NCI-H128 (cell line): ENCODE measurements around the gene INSRR.

Experiments
- DNase-seq: peaks from one replicate; lab custom pipeline; 2025; ENCODE audit not compliant: unreplicated experiment; lab: John Stamatoyannopoulos, UW

The INSRR gene

DNA sequence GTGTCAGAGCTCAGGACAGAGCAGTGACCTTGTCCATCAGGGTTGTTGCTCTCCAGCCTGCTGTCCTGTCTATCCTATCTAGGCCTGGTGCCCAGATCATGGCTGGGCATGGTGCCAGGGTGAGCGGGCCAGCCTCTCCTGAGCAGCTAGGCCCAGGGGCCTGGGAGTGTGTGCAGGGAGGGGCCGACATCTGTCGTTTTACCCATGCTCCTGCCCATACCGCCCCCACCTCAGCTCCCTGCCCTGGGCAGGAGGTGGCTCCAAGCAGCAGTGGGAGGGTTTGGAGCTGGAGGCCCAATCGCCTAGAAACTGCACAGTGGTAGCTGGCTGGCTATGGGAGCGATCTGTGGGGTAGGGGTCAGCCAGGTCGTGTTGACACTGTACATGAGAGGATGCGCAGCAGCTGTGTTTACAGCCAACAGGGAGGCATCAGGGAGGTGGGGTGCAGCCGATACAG, 6.5 kb downstream of the INSRR start:
- DNase-seq = peak; percentile 59

DNA sequence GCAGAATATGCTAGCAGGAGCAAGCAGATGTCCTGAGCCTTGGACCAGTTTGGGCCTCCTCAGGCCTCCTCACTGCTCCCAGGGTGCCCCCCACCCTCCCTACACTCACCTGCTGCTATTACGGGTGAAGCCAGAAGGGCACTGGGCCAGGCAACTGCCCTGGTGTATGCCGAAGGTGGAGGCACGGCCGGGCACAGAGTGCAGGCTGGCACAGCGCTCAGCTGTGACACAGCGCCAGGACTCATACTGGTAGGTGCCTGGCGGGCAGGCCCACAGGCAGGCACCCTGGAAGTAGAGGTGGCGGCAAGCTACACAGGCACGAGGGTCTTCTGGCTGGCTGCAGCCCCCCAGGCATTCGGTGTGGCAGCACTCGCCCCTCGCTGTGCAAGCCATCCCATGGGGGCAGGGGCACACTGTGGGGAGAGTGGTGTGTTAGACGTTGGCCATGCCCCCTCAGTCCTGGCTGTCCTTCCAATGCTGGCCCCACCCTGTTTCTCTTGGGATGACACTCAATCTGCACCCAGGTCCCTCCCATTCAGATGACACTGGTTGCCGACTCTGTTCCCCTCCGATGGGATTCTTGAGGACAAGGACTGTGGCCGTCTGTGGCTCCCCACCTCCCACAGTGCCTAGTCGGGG, 7.0 kb downstream of the INSRR start:
- DNase-seq = no peak

DNA sequence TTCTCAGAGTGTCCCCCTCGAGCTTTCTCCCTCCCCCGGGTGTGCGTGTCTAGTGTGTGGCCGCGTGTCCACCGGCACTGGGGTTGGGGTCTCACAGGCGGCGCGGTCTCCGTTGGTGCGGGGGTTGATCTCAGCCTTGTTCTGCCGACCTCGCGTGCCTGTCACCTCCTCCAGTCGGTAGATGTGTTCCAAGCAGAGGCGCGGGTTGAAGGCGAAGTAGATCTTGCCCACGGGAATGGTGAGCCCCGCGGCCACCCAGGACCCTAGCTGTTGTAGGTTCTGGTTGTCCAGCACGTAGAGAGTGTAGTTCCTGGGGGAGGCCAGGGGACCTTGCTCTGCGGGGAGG, 9.8 kb downstream of the INSRR start:
- no peak for DNase-seq

DNA sequence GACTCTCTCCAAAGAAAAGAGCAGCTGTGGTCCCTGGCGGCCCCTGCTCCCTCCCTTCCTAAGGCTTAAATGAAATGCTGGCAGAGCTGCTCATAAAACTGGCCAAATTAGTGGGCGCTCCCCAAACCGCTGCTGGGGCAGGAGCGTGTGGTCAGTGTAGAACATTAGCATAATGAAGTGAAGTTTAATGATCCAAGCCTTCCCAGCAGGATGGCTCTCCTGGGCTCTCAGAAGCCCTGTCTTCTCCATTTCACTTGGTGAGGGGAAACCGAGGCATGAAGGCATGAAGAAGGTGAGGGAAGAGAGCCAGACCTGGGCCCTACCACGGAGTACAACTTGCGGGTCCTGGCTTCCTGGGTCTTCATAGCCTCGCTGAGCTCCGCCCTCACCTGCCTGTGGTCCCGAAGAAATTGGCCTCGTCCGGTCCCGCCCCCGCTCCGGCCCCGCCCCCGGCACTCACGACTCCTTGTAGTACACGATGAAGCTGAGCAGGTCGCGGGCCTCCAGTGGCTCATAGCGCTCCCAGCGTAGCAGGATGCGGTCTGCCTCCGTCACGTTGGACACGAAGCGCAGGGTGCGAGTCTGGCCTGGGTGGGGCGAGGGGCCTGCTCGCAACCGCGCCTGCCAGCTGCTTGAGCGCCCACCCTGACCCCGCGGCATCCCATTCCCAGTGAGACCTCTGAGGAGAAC, 10.3 kb downstream of the INSRR start:
- DNase-seq = no peak

DNA sequence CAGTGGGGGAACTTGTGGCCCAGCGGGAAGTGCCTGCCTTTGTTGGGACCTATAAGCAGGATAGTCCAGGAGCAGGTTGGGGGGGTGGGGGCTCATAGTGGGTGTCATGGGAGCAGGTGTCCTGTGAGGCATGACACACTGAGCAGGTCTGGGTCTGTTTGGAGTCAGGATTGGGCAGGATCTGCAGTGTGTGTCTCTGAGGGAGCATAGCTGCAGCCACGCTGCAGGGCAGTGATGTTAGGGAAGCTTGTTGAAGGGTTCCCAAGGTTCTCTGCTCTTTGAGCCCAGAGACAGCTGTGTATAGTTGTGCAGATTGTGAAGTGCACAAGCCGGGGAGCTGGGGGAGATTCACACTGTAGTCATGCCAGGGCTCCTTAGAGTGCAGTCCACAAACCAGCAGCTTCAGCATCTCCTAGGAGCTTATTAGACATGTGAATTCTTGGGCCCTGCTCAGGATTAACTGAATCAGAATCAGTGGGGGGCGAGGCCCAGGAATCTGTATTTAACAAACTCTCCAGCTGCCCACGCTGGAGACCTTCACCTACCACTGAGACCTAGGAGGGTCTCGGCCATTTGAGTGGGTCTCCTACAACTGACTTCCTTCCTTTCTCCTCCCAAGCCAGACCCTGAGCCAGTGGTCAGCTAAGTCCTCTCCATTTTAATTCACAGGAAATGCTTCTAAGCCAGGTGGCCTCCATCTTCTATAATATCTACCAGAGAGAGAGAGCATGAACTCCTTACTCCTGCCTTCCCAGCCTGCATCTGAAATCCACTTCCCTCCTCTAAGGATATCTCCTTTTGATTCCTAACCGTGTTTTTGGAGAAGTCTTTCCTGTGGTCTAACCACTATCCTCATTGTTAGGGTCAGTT, 11.1 kb downstream of the INSRR start:
- no peak for DNase-seq

DNA sequence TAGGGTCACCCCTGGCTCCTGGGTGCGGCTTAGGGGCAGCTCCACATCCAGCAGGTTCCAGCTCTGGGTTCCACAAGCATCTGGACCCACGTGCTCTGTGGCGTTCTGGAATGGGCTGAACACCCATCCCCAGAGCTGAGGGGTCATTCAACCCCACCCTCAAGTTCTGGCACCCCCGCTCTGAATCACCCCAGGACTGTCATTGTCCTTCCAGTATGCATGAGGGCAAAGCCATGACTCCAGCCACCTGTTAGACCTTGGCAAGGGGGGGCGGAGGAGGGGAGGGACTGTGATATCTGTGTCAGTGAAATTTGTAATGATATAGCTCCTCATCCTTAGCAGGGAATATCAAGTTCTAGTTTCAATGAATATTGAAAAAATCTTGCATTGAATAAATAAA, 12.3 kb downstream of the INSRR start:
- no peak for DNase-seq

DNA sequence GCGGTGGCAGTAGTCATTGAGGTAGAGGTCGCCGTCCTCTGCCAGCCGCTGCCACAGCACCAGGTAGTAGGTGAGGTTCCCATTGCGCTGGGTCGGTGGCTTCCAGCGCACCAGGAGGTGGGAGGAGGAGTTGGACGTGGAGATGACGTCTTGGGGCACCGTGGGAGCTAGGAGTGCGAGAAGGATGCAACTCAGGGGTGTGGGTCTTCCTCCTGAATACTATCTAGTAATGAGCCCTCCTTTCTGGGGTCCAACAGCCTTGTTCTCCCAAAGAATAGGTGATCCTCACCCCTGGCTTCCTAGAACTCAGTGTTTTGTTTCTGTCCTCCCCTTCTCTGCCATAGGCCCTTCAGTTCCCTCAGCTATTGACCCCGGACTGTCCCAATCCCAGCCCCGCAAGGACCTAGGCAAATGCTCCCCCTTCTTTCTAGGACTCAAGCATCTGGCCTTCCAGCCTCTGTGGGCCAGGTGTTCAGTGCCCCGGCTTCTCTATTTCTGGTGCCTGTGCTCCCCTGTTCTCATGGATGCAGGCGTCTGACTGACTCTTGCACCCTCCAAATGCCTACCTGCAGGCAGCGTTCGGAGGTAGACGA, 12.9 kb downstream of the INSRR start:
- DNase-seq = no peak

DNA sequence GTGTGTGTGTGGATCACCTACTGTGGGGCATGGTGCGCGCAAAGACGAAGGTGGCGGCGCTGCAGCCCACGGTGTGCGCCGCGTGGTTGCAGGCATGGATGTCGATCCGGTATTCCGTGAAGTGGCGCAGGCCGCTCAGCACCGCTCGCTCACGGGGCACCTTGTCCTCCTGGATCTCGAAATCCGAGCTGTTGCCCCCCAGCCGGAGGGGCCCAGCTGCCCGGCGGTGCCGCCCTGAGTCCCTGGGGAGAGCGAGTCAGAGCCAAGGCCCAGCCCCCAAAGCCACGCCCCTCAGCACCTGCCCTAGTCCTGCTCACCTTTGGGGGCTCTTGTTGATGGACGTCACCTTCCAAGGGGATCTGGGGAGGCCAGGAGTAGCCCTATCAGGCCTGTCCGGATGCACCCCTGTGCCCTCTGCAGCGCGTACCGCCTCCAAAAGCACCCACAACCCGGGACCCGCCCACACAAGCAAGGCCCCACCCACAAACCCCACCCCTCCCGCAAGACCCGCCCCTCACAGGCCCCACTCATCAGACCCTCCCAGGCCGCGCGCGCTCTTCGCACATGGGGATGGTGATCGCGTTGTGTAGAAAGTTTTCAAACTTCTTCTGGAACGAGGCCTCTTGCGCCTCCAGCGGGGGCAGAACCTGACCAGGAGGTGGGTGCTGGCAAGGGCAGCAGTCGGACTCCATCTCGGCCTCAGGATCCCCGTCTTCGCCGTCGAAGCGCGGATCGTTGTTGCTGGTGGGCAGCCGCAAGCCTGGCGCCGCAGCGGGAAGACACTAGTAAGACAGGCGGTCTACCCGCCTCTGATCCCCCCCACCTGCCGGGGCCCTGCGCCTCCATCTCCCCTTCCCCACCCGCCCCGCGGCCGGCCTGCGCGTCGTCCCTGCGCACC, 13.6 kb downstream of the INSRR start:
- no peak for DNase-seq

DNA sequence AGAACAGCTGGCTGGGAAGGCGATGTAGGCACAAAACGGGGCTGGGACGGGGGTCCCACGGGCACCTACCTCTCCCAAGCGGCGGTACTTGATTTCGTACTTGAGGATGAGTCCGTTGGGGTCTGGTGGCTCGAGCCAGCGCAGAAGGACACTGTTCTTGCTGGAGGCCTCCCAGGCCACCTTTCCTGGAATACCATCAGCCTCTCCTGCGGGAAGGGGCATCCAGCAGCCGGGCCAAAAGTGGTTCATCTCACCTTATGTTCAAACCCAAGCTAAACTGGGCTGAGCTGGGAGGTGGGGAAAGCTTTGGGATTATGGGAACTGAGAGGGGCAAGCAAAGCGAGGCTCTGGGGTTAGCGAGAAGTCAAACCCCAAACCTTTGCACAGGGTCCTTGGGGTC, 14.3 kb downstream of the INSRR start:
- no peak for DNase-seq

DNA sequence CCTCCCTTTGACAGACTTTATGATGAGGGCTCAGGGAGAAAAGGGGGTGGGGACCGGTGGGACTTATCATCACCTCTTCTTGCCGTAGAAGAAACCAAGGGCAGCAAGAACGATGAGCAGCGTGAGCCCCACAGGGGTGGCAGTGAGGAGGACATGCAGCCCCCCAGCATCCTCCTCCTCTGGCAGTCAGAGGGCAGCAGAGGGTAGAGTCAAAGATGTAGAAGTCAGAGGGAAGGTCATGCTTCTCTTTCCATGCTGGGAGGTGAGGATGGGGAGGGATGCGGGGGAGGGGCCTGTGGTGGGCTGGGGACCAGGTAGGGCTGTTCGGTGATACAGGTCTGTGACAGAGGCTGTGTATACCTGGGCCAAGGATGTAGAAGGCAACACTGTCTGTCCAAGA, 14.8 kb downstream of the INSRR start:
- DNase-seq = no peak

DNA sequence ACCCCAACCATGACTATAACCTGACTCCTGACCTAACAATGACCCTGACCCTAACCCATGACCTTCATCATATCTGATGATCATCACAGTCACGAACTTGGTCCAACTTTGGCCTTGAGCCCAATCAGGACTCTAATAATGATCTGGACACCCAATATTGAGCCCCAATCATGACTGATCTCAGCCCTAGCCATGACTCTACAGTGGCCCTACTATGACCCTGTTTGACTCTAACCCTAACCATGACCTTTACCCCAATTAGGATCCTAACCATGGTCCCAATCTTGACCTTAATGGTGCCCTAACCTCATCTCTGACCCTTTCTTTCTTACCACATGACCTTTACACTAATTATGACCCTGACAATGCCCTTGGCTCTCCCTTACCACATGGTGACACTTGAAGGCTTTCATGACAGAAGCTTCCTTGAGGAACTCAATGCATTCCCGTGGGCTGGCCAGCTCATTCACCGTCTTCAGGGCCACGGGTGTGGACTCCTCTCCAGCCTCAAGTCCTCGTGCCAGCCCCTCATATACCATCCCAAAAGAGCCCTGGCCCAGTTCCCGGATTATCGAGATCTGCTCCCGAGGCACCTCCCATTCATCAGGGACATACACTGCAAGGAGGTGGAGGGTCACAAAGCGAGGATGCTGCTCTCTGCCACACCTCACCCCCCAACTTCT, 16.2 kb downstream of the INSRR start:
- no peak for DNase-seq

DNA sequence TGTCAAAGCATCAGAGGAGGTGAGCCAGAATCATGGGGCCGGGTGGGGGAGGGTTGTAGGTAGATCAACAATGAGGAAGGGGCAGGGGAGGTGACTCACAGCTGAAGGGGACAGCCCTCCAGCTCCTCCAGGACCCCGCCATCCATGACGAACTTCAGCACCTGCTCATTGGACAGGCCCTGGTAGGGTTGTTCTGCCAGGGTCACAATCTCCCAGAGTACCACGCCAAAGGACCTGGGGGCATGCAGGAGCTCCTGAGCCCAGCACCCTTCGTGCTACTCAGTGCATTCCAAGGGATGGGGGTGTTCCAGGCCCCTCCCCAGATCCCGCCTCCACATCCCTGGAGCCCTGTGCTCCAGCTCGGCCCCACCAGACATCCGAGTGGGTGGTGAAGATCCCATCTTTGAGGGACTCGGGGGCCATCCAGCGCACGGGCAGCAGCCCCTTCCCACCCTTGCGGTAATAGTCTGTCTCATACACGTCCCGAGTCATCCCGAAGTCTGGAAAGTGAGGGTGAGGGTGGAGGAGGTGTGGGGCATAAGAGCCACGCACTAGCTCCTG, 17.5 kb downstream of the INSRR start:
- no peak for DNase-seq

DNA sequence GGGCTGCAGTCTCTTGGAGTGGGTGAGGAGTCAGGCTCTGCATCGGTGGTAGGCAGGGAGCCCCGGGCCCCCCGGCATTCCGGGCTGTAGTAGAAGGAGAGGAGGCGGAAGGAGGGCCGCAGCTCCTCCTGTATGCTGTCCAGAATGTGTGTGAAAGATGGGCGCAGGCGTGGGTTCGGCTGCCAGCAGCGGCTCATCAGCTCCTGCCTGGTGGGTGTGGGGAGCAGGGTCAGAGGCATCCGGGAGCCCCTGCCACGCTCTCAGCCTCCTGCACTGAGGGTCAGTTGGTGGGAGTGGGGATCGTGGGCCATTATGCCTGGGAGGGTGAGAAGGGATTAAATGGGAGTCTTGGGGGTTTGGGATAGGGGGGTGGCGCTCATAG, 18.0 kb downstream of the INSRR start:
- DNase-seq = no peak

DNA sequence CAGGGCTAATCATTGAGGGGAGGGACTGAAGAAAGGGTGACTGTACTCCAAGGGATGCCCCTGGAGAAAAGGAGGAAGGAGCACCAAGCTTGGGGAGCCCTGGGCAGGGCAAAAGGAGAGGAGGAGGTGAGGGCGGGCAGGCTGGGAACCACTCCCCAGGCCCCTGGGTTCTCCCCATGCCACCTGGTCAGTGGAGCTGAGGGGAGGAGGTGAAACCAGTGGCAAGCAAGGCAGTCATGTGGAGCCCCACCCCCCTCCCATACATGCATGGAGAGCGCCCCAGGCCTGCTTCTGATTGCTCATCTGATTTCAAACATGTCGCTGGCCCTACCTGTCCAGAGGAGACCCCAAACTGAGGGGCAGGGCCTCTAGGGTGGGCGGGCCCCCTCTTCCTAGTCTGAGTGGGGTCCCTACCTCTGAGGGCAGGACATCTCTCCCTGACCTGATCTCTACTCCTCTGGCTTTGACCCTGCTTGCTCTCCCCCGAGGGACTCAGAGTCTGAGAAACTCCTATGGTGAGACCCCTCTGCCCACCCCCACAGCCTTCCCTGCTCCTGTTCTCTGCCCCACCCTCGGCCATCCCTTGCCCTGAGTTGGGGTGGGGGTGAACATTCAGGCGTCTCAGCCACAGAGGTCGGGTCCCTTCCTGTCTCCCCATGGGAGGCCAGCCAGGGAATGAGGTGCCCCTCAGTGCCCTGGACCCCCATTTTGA, 18.6 kb downstream of the INSRR start:
- no peak for DNase-seq

DNA sequence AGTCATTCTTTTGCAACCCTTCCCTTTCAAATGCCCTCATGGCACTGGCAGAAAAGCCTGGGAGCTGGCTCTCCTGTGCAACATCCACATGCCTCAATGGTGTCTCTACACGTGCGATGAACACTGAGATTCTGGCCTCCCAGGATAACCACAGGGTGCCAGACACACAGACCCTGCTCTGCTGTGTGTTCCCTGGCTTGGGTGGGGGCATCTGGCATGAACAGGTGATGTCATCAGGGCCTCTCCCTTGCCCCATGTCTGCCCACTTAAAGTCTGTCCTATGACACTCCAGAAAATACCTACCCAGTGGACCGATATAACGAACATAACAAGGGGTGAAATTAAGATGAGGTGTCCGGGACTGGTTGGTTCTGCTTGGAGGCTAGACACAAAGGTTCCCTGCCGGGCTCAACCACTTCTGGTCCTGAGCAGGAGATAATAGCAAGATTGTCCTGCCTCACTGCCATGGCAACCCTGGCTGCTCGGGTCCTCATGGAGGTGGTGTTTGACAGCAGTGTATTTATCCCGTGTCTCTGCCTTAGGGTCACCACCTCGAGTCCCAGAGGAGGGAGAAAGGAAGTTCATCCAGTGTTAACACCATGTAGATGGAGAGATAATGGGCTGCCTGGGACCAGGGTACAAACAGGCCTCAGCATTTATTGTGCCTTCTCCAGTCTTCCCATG, 19.3 kb downstream of the INSRR start:
- DNase-seq = no peak

DNA sequence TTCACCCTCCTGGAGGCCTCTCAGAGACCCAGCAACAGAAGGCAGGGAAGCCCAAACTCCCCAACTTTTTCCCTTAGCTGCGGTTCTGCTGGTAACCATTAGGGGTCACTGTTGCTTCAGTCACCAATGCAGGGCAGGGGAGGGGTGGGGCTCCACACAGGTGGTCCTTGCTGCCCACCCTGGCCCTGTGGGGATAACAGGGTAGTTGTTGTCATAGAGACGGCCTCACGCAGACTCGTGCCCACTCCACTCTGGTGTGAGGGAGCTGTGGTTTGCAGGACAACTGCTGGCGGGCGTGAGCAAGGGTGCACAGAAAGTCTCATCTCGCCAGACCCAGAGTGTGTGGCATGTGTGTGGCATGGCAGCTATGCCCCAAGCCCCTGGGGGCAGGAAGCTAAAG, 19.9 kb downstream of the INSRR start:
- no peak for DNase-seq

DNA sequence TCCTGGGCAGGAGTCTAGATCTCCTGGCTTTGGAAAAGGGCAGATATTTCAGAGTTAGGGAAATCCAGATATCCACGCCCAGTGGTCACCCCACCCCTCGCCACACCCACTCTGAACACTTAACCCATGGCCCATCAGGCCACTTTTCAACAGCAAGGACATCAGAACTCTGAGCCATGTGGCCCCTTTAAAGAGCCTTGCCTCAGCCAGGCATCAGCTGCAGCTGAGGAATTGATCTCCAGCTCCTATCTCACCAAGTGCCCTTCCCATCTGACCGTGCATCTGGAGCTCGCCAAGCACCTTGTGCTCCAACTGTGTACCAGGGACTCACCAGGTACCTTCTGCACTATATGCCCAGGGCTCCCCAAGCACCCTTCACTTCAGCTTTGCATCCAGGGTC, 22.0 kb downstream of the INSRR start:
- DNase-seq = no peak

DNA sequence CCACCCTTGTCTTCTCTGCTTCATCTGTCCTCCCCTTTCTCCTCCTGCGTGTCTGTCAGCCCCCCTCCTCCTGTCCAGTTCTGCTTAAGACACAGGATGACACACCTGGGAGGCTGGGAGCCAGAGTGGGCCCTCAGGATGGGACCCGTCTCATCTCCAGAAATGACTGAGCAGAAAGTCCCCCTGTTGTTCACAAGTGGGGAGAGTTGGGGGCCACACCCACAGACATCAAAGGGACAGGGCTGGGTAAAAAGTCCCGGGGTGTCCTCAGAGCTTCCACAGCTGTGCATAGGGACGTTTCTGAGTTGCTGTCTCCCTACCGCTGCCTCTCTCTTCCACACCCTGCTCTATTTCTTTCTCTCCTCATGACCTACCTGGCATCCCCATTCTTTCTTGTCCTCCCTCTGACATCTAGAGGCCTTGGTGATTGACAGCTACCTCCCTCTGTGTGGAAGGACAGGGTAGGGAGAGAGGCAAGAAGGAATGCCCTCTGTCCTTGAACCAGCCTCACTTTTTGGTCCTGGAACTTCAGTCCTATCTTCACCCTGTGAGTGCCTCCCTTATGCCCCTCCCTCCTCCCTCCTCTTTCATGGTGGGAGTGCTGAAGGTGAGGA, 22.8 kb downstream of the INSRR start:
- DNase-seq = no peak
